Measurements from ENCODE around the gene DCLK1.

The DCLK1 gene

GRCh38 chr13:35763782-35764123 is 367.4 kb downstream of the DCLK1 start:
- no peak for DNase-seq (ENCODE audit: low read depth in 1 of 2, low spot score in 1 of 2)
- TF ChIP-seq GABPA (IDR thresholded peaks at IDR 0.05; ENCODE audit: low read depth) (no peak), REST (IDR thresholded peaks at IDR 0.05; ENCODE audit: insufficient replicate concordance, low read depth) (no peak), POLR2AphosphoS5 (IDR thresholded peaks at IDR 0.05; ENCODE audit: low read depth) (no peak), CTCF (IDR thresholded peaks at IDR 0.05; ENCODE audit: insufficient read depth, low read length) (no peak), SPI1 (IDR thresholded peaks at IDR 0.05; ENCODE audit: borderline replicate concordance, low read depth) (no peak)

GRCh38 chr13:35763060-35763781 is 368.0 kb downstream of the DCLK1 start:
- no peak for DNase-seq (ENCODE audit: low read depth in 1 of 2, low spot score in 1 of 2)
- Histone ChIP-seq H3K4me3 (replicated peaks; ENCODE audit: insufficient read depth, low read length) (no peak overlapping the region), H3K27me3 (ENCODE audit: insufficient read depth, poor library complexity, severe bottlenecking) (no peaks in the 10 kb centered on the region), H3K27ac (replicated peaks) (no peak overlapping the region)
- TF ChIP-seq GABPA (IDR thresholded peaks at IDR 0.05; ENCODE audit: low read depth) (no peak), CTCF (IDR thresholded peaks at IDR 0.05; ENCODE audit: insufficient read depth, low read length) (no peak), REST (IDR thresholded peaks at IDR 0.05; ENCODE audit: insufficient replicate concordance, low read depth) (no peak), SPI1 (IDR thresholded peaks at IDR 0.05; ENCODE audit: borderline replicate concordance, low read depth) (no peak), POLR2AphosphoS5 (IDR thresholded peaks at IDR 0.05; ENCODE audit: low read depth) (no peak)

More at GRCh38 chr13:35763782-35764123, 367.4 kb downstream of the DCLK1 start:
- Histone ChIP-seq H3K27me3 (ENCODE audit: insufficient read depth, poor library complexity, severe bottlenecking) (no peaks in the 10 kb centered on the region), H3K27ac (replicated peaks) (no peak overlapping the region), H3K4me3 (replicated peaks; ENCODE audit: insufficient read depth, low read length) (no peak overlapping the region)

- H3K27ac ChIP-seq (replicated peaks): no peak overlapping the region
- no peak overlapping the region for H3K4me3 ChIP-seq (replicated peaks; ENCODE audit: insufficient read depth, low read length)
- no peaks in the 10 kb centered on the region for H3K27me3 ChIP-seq (ENCODE audit: insufficient read depth, poor library complexity, severe bottlenecking)
- DNase-seq (ENCODE audit: low read depth in 1 of 2, low spot score in 1 of 2): no peak
- no peak for TF ChIP-seq SPI1 (IDR thresholded peaks at IDR 0.05; ENCODE audit: borderline replicate concordance, low read depth)
- no peak for TF ChIP-seq REST (IDR thresholded peaks at IDR 0.05; ENCODE audit: insufficient replicate concordance, low read depth)
- no peak for TF ChIP-seq GABPA (IDR thresholded peaks at IDR 0.05; ENCODE audit: low read depth)
- TF ChIP-seq POLR2AphosphoS5 (IDR thresholded peaks at IDR 0.05; ENCODE audit: low read depth): no peak
Measured at GRCh38 chr13:35761440-35762252, 369.5 kb downstream of the DCLK1 start.
